GM12878 (cell line): ENCODE results near the gene CCDC106. TPM values are rescaled to one million over a fixed set of nuclear protein-coding genes. Genes with fewer than 3 reads are reported as not detected.

ENCODE experiments used
- ATF7 ChIP-seq: fragments of 450-650 bp; IDR thresholded peaks from 2 replicates; pipeline ENCODE4 v1.6.1; 2016; ENCODE audit warnings: low read depth, mild to moderate bottlenecking
- BACH1 ChIP-seq: fragments of 450-650 bp; IDR thresholded peaks from 2 replicates; pipeline ENCODE4 v1.6.1; 2017; ENCODE audit warnings: mild to moderate bottlenecking, borderline replicate concordance
- BHLHE40 ChIP-seq, 2 experiments: fragments of 450-650 bp in 1 of 2; IDR thresholded peaks; 2 replicates each; pipeline ENCODE4 v1.6.1; 2011 to 2017; ENCODE audit warnings: low read depth in 2 of 2, borderline replicate concordance in 1 of 2, improper control_type of control experiment in 1 of 2, low read length in 1 of 2, mild to moderate bottlenecking in 1 of 2
- CREB1 ChIP-seq: IDR thresholded peaks from 2 replicates; pipeline ENCODE4 v1.6.1; 2012; ENCODE audit warnings: low read depth, mild to moderate bottlenecking, inconsistent platforms
- DPF2 ChIP-seq: fragments of 450-650 bp; IDR thresholded peaks from 2 replicates; pipeline ENCODE4 v1.6.1; 2017; ENCODE audit warnings: mild to moderate bottlenecking
- EGR1 ChIP-seq, 2 experiments: IDR thresholded peaks; 1 replicate in 1 of 2; 2 replicates in 1 of 2; pipeline ENCODE4 v1.6.1; 2011 to 2012; ENCODE audit warnings: low read depth in 2 of 2, low read length in 2 of 2, borderline replicate concordance in 1 of 2, mild to moderate bottlenecking in 1 of 2, moderate library complexity in 1 of 2
- EP300 ChIP-seq, 2 experiments: fragments of 150-350 bp in 1 of 2; IDR thresholded peaks; 2 replicates each; pipeline ENCODE4 v1.6.1; 2011 to 2012; ENCODE audit warnings: low read depth in 2 of 2, low read length in 2 of 2, borderline replicate concordance in 1 of 2, improper control_type of control experiment in 1 of 2, inconsistent platforms in 1 of 2; ENCODE audit not compliant: control insufficient read depth in 1 of 2
- GATAD2B ChIP-seq: fragments of 450-650 bp; conservative IDR thresholded peaks from 2 replicates; pipeline ENCODE4 v1.6.1; 2017; ENCODE audit warnings: low read depth, mild to moderate bottlenecking, moderate library complexity
- HDAC6 ChIP-seq: fragments of 200-600 bp; sonication (generic); IDR thresholded peaks from one replicate; pipeline ENCODE4 v1.8.0; 2017; ENCODE audit warnings: antibody characterized with exemption; ENCODE audit not compliant: unreplicated experiment
- IKZF1 ChIP-seq: fragments of 450-650 bp; conservative IDR thresholded peaks from 2 replicates; pipeline ENCODE4 v1.6.1; 2017; ENCODE audit warnings: antibody characterized with exemption, mild to moderate bottlenecking
- IKZF2 ChIP-seq, 2 experiments: fragments of 450-650 bp; IDR thresholded peaks; 2 replicates each; pipeline ENCODE4 v1.6.1; 2017; ENCODE audit warnings: mild to moderate bottlenecking in 2 of 2, moderate library complexity in 2 of 2
- KLF5 ChIP-seq: fragments of 450-650 bp; IDR thresholded peaks from 2 replicates; pipeline ENCODE4 v1.6.1; 2014; ENCODE audit warnings: mild to moderate bottlenecking; ENCODE audit not compliant: partially characterized antibody
- MEF2B ChIP-seq: fragments of 450-650 bp; IDR thresholded peaks from 2 replicates; pipeline ENCODE4 v1.6.1; 2018; ENCODE audit warnings: mild to moderate bottlenecking, moderate library complexity; ENCODE audit not compliant: partially characterized antibody, poor library complexity, severe bottlenecking
- MLLT1 ChIP-seq: fragments of 450-650 bp; IDR thresholded peaks from 2 replicates; pipeline ENCODE4 v1.6.1; 2016; ENCODE audit warnings: mild to moderate bottlenecking
- MTA2 ChIP-seq: fragments of 450-650 bp; IDR thresholded peaks from 2 replicates; pipeline ENCODE4 v1.6.1; 2016; ENCODE audit warnings: low read depth, mild to moderate bottlenecking, moderate library complexity
- MTA3 ChIP-seq: IDR thresholded peaks from 2 replicates; pipeline ENCODE4 v1.6.1; 2012; ENCODE audit warnings: low read length, inconsistent platforms, borderline replicate concordance
- NBN ChIP-seq: fragments of 450-650 bp; IDR thresholded peaks from 2 replicates; pipeline ENCODE4 v1.6.1; 2016
- NR2F1 ChIP-seq: fragments of 450-650 bp; conservative IDR thresholded peaks from 2 replicates; pipeline ENCODE4 v1.6.1; 2017; ENCODE audit warnings: mild to moderate bottlenecking
- PKNOX1 ChIP-seq: fragments of 450-650 bp; IDR thresholded peaks from 2 replicates; pipeline ENCODE4 v1.6.1; 2016; ENCODE audit warnings: mild to moderate bottlenecking
- POU2F2 ChIP-seq: IDR thresholded peaks from 3 replicates; pipeline ENCODE4 v1.6.1; 2011; ENCODE audit warnings: low read depth, mild to moderate bottlenecking, low read length, borderline replicate concordance
- RELB ChIP-seq: fragments of 450-650 bp; IDR thresholded peaks from 2 replicates; pipeline ENCODE4 v1.6.1; 2017; ENCODE audit warnings: low read depth, mild to moderate bottlenecking, moderate library complexity
- RUNX3 ChIP-seq: IDR thresholded peaks from 2 replicates; pipeline ENCODE4 v1.6.1; 2012; ENCODE audit warnings: low read length, inconsistent platforms
- TCF12 ChIP-seq: IDR thresholded peaks from 2 replicates; pipeline ENCODE4 v1.6.1; 2011; ENCODE audit warnings: low read depth, mild to moderate bottlenecking, low read length
- TCF3 ChIP-seq: IDR thresholded peaks from 2 replicates; pipeline ENCODE4 v1.6.1; 2012; ENCODE audit warnings: low read depth, mild to moderate bottlenecking, low read length, borderline replicate concordance; ENCODE audit not compliant: insufficient read depth
- TCF7 ChIP-seq: IDR thresholded peaks from 2 replicates; pipeline ENCODE4 v1.6.1; 2014; ENCODE audit warnings: antibody characterized with exemption, borderline replicate concordance
- YY1 ChIP-seq: IDR thresholded peaks from 2 replicates; pipeline ENCODE4 v1.6.1; 2011; ENCODE audit warnings: low read depth, mild to moderate bottlenecking, low read length
- ZNF622 ChIP-seq: fragments of 450-650 bp; IDR thresholded peaks from 2 replicates; pipeline ENCODE4 v1.6.1; 2017; ENCODE audit warnings: mild to moderate bottlenecking, inconsistent platforms
- polyA plus RNA-seq, 11 experiments: library from polyadenylated mRNA; depleted of rRNA in 4 of 11; unstranded in 6 of 11; stranded (reverse) in 5 of 11; fragments of >200 nt; fragmentation: Nextera tagmentation in 4 of 11; fragmentation: Illumina TruSeq in 1 of 11; extraction: Ambion mirVana in 4 of 11; extraction: Trizol in 1 of 11; gene quantifications; 1 replicate in 1 of 11; 2 replicates in 10 of 11; pipeline versions ENCODE4 v1.2.1 to v1.2.3, GENCODE V29; 2011 to 2016; ENCODE audit warnings: inconsistent platforms in 2 of 11, missing spikeins in 2 of 11, low read depth in 1 of 11
- total RNA-seq, 4 experiments: library from RNA; depleted of rRNA in 3 of 4; stranded (reverse); fragments of >200 nt in 3 of 4; fragmentation: Illumina TruSeq in 1 of 4; extraction: Trizol in 1 of 4; gene quantifications; 2 replicates each; pipeline versions ENCODE4 v1.2.1 to v1.2.3, GENCODE V29; 2013 to 2021

Gene CCDC106
- total and polyA plus RNA-seq, 10 of the 15 experiments (the other 5 are each of a cell fraction or from before 2014, with no cell fraction given) = 0.04 to 35.9 (median 19.8) TPM

- TF ChIP-seq RELB (peak; percentile 100), RUNX3 (peak; percentile 54), IKZF2 (IDR thresholded peaks at IDR 0.05) (peak; percentile 50 to 80; a peak in 3 of 4 replicates), NR2F1 (peak; percentile 96), GATAD2B (peak; percentile 99), MTA3 (no peak), TCF7 (no peak), DPF2 (peak; percentile 77; the same call in 1 of the 2 replicates), TCF12 (0 out of 2 replicates have a peak, but pooled peaks have one; percentile 23), HDAC6 (no peak), MLLT1 (peak; percentile 33; the same call in 1 of the 2 replicates), ATF7 (0 out of 2 replicates have a peak, but pooled peaks have one; percentile 8), MTA2 (no peak), KLF5 (peak; percentile 41), TCF3 (no peak), NBN (peak; percentile 65; the same call in 1 of the 2 replicates), EP300 (IDR thresholded peaks at IDR 0.05; ENCODE audit: borderline replicate concordance in 1 of 2, control insufficient read depth in 1 of 2, low read depth in 2 of 2, low read length in 2 of 2) (0 out of 4 replicates have a peak, but pooled peaks of 1 of the 2 experiments have one; percentile 16), BHLHE40 (IDR thresholded peaks at IDR 0.05; ENCODE audit: borderline replicate concordance in 1 of 2, low read depth in 2 of 2, low read length in 1 of 2) (peak; percentile 74 to 93), ZNF622 (no peak), YY1 (peak; percentile 72), PKNOX1 (no peak), EGR1 (IDR thresholded peaks at IDR 0.05; ENCODE audit: borderline replicate concordance in 1 of 2, low read depth in 2 of 2, low read length in 2 of 2) (peak; percentile 63 to 99), CREB1 (no peak), POU2F2 (peak; percentile 35; the same call in 1 of the 3 replicates), IKZF1 (peak; percentile 87), MEF2B (peak; percentile 27), BACH1 (peak; percentile 100)
Measured at GRCh38 chr19:55647732-55648584, at the start of gene CCDC106 (continued).
